HFFc6 (cell line): ENCODE results near the gene KCNJ14. TPM values are rescaled to one million over a fixed set of nuclear protein-coding genes. Genes with fewer than 3 reads are reported as not detected.

Experiments used
- DNase-seq: peaks from one replicate; pipeline ENCODE4 v3.0.0-alpha.2; 2018
- H3K27ac Mint-ChIP-seq: 2 replicates; pipeline ENCODE4 v1.8.0; 2020; ENCODE audit warnings: mild to moderate bottlenecking, mixed read lengths
- H3K27me3 Mint-ChIP-seq: 2 replicates; pipeline ENCODE4 v1.8.0; 2021; ENCODE audit warnings: mild to moderate bottlenecking, moderate library complexity, mixed read lengths; ENCODE audit not compliant: insufficient read depth
- H3K36me3 Mint-ChIP-seq: 2 replicates; pipeline ENCODE4 v1.8.0; 2021; ENCODE audit warnings: low read depth, mixed read lengths
- H3K4me1 Mint-ChIP-seq: 2 replicates; pipeline ENCODE4 v1.8.0; 2020; ENCODE audit warnings: low read depth, mixed read lengths
- H3K4me3 Mint-ChIP-seq: 2 replicates; pipeline ENCODE4 v1.8.0; 2020; ENCODE audit warnings: mild to moderate bottlenecking, moderate library complexity, mixed read lengths
- H3K9me3 Mint-ChIP-seq: 2 replicates; pipeline ENCODE4 v1.8.0; 2020; ENCODE audit warnings: mild to moderate bottlenecking, mixed read lengths
- total RNA-seq, 6 experiments: library from RNA; stranded (reverse); fragmentation: NEBNext Ultra II Directional; extraction: Animal tissue kit (Norgen Biotek cat#: 25700); gene quantifications; 2 replicates in 1 of 6; 3 replicates in 5 of 6; pipeline ENCODE4 v1.2.3, GENCODE V29; 2021
- TF ChIP-seq, protein P1 (sequence below): fragments of 200-600 bp; sonication (generic); IDR thresholded peaks from 2 replicates; pipeline ENCODE4 v1.5.0; 2021; ENCODE audit warnings: antibody characterized with exemption, mild to moderate bottlenecking

The KCNJ14 gene
- total RNA-seq, 6 experiments from 2014 or later, result 0.33 to 0.90 (median 0.51) TPM

DNA sequence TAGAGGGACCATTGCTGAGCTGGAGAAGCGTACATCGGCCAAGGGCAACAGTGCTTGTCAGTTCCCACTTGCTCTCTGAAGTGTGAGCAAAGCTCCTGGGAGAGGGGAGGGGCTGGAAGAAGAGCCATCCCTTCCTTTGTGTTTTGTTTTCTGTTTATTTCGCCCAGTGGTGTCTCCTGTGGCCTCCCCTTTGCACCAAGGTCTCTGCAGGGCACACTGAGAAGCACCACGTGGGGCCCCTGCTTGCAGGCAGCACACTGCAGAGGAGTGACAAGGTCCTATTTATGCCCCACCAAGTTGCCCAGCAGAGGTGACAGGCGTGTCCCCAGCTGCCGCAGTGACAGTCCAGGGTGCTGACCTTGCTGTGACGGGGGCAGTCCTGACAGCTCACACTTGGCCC is 38.0 kb upstream of the KCNJ14 start:
- peaks cover 8% of the 10 kb centered on the region for H3K27me3 Mint-ChIP-seq
- H3K4me1 Mint-ChIP-seq, result peaks cover 4% of the 10 kb centered on the region; the same call in 1 of the 2 replicates
- H3K4me3 Mint-ChIP-seq, result no peak overlapping the region
- DNase-seq, result no peak
- H3K9me3 Mint-ChIP-seq, result no peaks in the 10 kb centered on the region
- TF ChIP-seq, protein P1, sequence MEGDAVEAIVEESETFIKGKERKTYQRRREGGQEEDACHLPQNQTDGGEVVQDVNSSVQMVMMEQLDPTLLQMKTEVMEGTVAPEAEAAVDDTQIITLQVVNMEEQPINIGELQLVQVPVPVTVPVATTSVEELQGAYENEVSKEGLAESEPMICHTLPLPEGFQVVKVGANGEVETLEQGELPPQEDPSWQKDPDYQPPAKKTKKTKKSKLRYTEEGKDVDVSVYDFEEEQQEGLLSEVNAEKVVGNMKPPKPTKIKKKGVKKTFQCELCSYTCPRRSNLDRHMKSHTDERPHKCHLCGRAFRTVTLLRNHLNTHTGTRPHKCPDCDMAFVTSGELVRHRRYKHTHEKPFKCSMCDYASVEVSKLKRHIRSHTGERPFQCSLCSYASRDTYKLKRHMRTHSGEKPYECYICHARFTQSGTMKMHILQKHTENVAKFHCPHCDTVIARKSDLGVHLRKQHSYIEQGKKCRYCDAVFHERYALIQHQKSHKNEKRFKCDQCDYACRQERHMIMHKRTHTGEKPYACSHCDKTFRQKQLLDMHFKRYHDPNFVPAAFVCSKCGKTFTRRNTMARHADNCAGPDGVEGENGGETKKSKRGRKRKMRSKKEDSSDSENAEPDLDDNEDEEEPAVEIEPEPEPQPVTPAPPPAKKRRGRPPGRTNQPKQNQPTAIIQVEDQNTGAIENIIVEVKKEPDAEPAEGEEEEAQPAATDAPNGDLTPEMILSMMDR, result no peak
- H3K27ac Mint-ChIP-seq, result no peak overlapping the region; the same call in 1 of the 2 replicates
- H3K36me3 Mint-ChIP-seq, result no peaks in the 10 kb centered on the region

GRCh38 chr19:48418317-48419064 is 36.9 kb upstream of the KCNJ14 start:
- H3K4me1 Mint-ChIP-seq, result peaks cover 8% of the 10 kb centered on the region; the same call in 1 of the 2 replicates
- peaks cover 8% of the 10 kb centered on the region for H3K27me3 Mint-ChIP-seq
- DNase-seq, result peak; percentile 40
- H3K9me3 Mint-ChIP-seq, result no peaks in the 10 kb centered on the region
- TF ChIP-seq, protein P1, result no peak; the same call in 1 of the 2 replicates
- no peak overlapping the region for H3K4me3 Mint-ChIP-seq
- H3K36me3 Mint-ChIP-seq, result no peaks in the 10 kb centered on the region
- no peak overlapping the region; the same call in none of the 2 replicates for H3K27ac Mint-ChIP-seq

DNA sequence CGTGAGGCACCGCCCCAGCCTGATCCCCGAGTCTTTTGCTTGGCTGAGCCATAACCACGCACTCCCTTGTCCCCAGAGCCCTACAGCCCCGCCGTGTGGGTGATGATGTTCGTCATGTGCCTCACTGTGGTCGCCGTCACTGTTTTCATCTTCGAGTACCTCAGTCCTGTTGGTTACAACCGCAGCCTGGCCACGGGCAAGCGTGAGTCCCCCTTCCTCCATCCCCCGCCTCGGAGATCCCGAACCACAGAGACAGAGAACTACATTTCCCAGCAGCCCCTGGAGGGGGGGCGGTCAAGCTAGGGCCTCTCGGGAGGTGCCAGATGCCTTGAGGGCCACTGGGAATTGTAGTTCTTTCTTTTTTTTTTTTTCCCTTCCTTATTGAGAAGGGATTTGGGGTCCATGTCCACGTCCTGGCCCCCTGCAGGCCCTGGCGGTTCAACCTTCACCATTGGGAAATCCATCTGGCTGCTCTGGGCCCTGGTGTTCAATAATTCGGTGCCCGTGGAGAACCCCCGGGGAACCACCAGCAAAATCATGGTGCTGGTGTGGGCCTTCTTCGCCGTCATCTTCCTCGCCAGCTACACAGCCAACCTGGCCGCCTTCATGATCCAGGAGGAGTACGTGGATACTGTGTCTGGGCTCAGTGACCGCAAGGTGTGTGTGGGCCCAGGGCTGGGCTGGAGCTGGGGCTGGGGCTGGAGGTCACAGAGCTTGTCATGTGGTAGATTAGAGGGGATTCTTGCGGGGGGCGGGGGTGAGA is 36.0 kb upstream of the KCNJ14 start:
- Mint-ChIP-seq H3K4me1 (peaks cover 11% of the 10 kb centered on the region), H3K36me3 (no peaks in the 10 kb centered on the region), H3K27me3 (peaks cover 8% of the 10 kb centered on the region), H3K9me3 (no peaks in the 10 kb centered on the region), H3K27ac (no peak overlapping the region; the same call in 1 of the 2 replicates), H3K4me3 (no peak overlapping the region)
- TF ChIP-seq, protein P1, result no peak
- DNase-seq, result no peak

GRCh38 chr19:48421548-48421947 is 33.8 kb upstream of the KCNJ14 start:
- no peak overlapping the region for H3K4me3 Mint-ChIP-seq
- H3K36me3 Mint-ChIP-seq, result no peaks in the 10 kb centered on the region
- H3K4me1 Mint-ChIP-seq, result peaks cover 19% of the 10 kb centered on the region
- DNase-seq, result no peak
- no peaks in the 10 kb centered on the region for H3K9me3 Mint-ChIP-seq
- H3K27me3 Mint-ChIP-seq, result peaks cover 7% of the 10 kb centered on the region
- no peak overlapping the region for H3K27ac Mint-ChIP-seq
- TF ChIP-seq, protein P1, result no peak

DNA sequence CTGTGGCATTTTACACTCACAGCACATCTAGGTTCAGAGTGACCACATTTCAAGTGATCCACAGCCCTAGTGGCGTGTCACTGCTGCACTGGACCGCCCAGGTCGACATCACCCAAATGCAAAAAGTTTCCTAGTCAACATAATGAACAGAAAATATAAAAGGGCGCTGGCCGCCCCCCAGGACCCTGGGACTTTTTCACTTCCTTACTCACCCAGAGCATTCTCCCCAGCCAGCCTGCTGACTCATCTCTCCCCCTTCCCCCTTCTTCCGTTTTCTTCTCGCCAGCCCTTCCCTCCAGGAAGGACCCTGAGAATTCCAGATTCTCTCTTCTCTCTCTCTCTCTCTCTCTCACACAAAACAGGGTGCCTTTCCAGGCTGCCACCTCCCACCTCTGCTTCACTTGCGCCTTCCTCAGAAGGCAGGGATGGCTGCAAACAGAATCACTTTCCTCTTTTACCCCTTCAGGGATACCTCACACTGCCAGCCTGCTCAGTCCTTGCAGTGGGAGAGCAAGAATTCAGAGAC is 30.6 kb upstream of the KCNJ14 start:
- peak overlapping the region; percentile 20; the same call in 1 of the 2 replicates for H3K4me3 Mint-ChIP-seq
- H3K27ac Mint-ChIP-seq, result peak overlapping the region; percentile 85
- TF ChIP-seq, protein P1, result no peak
- peaks cover 19% of the 10 kb centered on the region for H3K4me1 Mint-ChIP-seq
- H3K27me3 Mint-ChIP-seq, result no peaks in the 10 kb centered on the region; the same call in none of the 2 replicates
- peak; percentile 9 for DNase-seq
- no peaks in the 10 kb centered on the region for H3K36me3 Mint-ChIP-seq
- no peaks in the 10 kb centered on the region for H3K9me3 Mint-ChIP-seq
